ENCODE results near the gene ASXL2.

DNA sequence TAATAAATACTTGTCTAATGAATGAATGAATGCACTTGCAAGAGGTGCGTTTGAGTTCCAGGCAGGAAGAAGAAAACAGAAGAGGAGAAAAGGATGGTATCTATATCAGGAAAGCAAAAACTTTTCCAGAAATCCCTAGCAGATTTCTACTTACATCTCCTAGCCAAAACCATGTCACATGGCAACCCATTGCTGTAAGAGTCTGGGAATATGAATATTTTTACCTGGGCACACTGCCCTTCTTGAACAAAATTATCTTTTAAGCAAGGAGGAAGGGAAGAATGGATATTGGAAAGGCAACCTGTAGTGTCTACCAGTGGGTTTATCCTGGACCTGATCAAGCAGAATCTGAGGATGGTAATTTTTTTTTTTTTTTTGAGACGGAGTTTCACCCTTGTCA lies 44.2 kb upstream of the ASXL2 start:
- TF ChIP-seq POLR2A (IDR thresholded peaks at IDR 0.05; ENCODE audit: low read depth, low read length) = no peak
- no peak for TF ChIP-seq POLR2AphosphoS5 (IDR thresholded peaks at IDR 0.05; ENCODE audit: low read depth, low read length)
- no peak for TF ChIP-seq TAF1 (IDR thresholded peaks at IDR 0.05; ENCODE audit: low read depth, low read length)
- TF ChIP-seq SPI1 (IDR thresholded peaks at IDR 0.05; ENCODE audit: low read depth, low read length) = no peak
